ENCODE measurements around the gene EFNB1. TPM values are rescaled to one million over a fixed set of nuclear protein-coding genes. Genes with fewer than 3 reads are reported as not detected.

EFNB1 gene
- total RNA-seq, 4 donors from 2014 or later = 97.8 to 109 (median 102) TPM

- intact Hi-C loops (cut with DNase I; ENCODE audit: low total_unique reads) = no loop called here
- TF ChIP-seq, protein P1, sequence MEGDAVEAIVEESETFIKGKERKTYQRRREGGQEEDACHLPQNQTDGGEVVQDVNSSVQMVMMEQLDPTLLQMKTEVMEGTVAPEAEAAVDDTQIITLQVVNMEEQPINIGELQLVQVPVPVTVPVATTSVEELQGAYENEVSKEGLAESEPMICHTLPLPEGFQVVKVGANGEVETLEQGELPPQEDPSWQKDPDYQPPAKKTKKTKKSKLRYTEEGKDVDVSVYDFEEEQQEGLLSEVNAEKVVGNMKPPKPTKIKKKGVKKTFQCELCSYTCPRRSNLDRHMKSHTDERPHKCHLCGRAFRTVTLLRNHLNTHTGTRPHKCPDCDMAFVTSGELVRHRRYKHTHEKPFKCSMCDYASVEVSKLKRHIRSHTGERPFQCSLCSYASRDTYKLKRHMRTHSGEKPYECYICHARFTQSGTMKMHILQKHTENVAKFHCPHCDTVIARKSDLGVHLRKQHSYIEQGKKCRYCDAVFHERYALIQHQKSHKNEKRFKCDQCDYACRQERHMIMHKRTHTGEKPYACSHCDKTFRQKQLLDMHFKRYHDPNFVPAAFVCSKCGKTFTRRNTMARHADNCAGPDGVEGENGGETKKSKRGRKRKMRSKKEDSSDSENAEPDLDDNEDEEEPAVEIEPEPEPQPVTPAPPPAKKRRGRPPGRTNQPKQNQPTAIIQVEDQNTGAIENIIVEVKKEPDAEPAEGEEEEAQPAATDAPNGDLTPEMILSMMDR (IDR thresholded peaks at IDR 0.05) = no peak
- TF ChIP-seq POLR2A (IDR thresholded peaks at IDR 0.05) = no peak
- DNase-seq (ENCODE audit: low spot score in 2 of 2) = no peak
- WGBS, 2 donors = 74 to 79% methylated on average over 2 of the region's 2 CpGs
- H3K4me3 ChIP-seq (ENCODE audit: low read depth, poor library complexity, severe bottlenecking) = no peak overlapping the region
Measured at GRCh38 chrX:68883800-68884199, 55.0 kb downstream of the EFNB1 start.

DNA sequence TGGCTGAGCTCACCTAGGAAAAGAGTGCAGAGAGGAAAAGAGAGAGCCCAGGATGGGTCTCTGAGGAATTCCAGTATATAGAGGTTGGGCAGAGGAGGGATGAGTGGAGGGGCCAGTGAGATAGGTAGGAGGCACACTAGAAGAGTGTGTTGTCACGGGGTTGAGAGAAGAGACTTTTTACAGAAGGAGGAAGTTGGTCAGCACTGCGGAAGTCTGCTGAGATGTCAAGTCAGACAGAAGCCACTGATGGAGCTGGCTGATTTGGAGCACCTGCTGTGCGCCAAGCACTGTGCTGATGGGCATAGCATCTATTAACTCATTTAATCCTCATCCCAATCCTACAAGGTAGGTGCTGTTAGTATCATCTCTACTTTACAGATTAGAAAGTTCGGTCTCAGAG lies 60.4 kb downstream of the EFNB1 start:
- no peak for DNase-seq (ENCODE audit: low spot score in 2 of 2)
- H3K4me3 ChIP-seq (ENCODE audit: low read depth, poor library complexity, severe bottlenecking) = no peak overlapping the region
- no peak for TF ChIP-seq POLR2A (IDR thresholded peaks at IDR 0.05)
- TF ChIP-seq, protein P1 (IDR thresholded peaks at IDR 0.05) = no peak
- intact Hi-C loops (cut with DNase I; ENCODE audit: low total_unique reads) = no loop called here
- WGBS, 2 donors = 82 to 87% methylated on average over 4 of the region's 4 CpGs

Other genes with a start within 250 kb of the EFNB1 start
- gene STARD8, start 181.4 kb upstream of the EFNB1 start, total RNA-seq = 1 to 10 TPM; 1.4 to 6.0 (median 2.5) TPM